ENCODE results near the gene HSD17B12. TPM values are rescaled to one million over a fixed set of nuclear protein-coding genes. Genes with fewer than 3 reads are reported as not detected.

HSD17B12 gene
- total RNA-seq, 1 donor, result 122 TPM

DNA sequence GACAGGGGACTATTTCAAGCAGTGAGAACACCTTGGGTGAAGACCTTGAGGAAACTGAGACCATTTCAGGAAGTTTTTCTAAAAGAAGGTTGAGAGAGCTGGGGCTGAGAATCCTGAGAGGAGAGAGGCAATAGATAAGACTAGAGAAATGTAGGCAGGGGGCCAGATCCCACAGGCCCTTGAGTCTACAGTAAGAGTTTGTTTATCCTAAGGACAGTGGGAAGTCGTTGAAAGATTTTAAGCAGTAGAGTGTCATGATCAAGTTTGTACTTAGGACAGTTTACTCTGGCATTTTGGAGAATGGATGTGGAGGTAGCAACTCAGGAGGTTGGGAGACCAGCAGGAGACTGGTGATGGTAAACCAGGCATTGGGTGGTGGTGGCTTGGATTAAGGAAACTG lies 17.1 kb downstream of the HSD17B12 start:
- peaks cover 10% of the 10 kb centered on the region for H4K20me1 ChIP-seq (ENCODE audit: insufficient read depth, low read length)
- no peak overlapping the region for H3K27ac ChIP-seq (ENCODE audit: low read depth, low read length)
- no peaks in the 10 kb centered on the region for H3K36me3 ChIP-seq (ENCODE audit: insufficient read depth, low read length)
- peaks cover 74% of the 10 kb centered on the region for H3K79me2 ChIP-seq (ENCODE audit: insufficient read depth, low read length)
- DNase-seq (ENCODE audit: insufficient read length, low spot score, missing footprints), result no peak
- H3K27me3 ChIP-seq (ENCODE audit: insufficient read depth, low read length), result no peaks in the 10 kb centered on the region
- H3K4me2 ChIP-seq (ENCODE audit: insufficient read depth, low read length), result no peak overlapping the region
- no peak overlapping the region for H2AFZ ChIP-seq (ENCODE audit: low read length)
- TF ChIP-seq, protein P1, sequence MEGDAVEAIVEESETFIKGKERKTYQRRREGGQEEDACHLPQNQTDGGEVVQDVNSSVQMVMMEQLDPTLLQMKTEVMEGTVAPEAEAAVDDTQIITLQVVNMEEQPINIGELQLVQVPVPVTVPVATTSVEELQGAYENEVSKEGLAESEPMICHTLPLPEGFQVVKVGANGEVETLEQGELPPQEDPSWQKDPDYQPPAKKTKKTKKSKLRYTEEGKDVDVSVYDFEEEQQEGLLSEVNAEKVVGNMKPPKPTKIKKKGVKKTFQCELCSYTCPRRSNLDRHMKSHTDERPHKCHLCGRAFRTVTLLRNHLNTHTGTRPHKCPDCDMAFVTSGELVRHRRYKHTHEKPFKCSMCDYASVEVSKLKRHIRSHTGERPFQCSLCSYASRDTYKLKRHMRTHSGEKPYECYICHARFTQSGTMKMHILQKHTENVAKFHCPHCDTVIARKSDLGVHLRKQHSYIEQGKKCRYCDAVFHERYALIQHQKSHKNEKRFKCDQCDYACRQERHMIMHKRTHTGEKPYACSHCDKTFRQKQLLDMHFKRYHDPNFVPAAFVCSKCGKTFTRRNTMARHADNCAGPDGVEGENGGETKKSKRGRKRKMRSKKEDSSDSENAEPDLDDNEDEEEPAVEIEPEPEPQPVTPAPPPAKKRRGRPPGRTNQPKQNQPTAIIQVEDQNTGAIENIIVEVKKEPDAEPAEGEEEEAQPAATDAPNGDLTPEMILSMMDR (IDR thresholded peaks at IDR 0.05; ENCODE audit: extremely low read depth, low read depth, low read length), result no peak
- H3K4me1 ChIP-seq (ENCODE audit: insufficient read depth, low read length), result no peaks in the 10 kb centered on the region
- H3K9me3 ChIP-seq (ENCODE audit: low read depth, low read length), result no peaks in the 10 kb centered on the region
- no peak overlapping the region for H3K4me3 ChIP-seq (ENCODE audit: insufficient read depth, low read length)

DNA sequence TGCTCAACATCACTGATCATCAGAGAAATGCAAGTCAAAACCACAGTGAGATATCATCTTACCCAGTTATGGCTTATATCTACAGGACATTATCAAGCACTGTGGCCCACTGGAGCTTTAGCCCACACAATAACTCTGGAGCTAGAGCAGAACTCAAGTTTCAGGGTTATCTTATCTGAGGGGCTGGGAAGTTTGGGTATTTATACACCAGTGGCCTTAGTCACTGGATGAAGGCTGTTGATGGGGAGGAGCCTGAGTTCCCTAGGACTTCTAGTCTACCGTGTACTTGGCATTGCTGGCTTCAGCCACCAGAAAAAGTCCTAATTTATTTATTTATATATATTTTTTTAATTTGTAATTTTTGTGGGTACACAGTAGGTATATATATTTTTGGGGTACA lies 19.3 kb downstream of the HSD17B12 start:
- no peak overlapping the region for H3K4me3 ChIP-seq (ENCODE audit: insufficient read depth, low read length)
- no peak for DNase-seq (ENCODE audit: insufficient read length, low spot score, missing footprints)
- H3K4me2 ChIP-seq (ENCODE audit: insufficient read depth, low read length), result no peak overlapping the region
- H3K36me3 ChIP-seq (ENCODE audit: insufficient read depth, low read length), result no peaks in the 10 kb centered on the region
- peaks cover 13% of the 10 kb centered on the region for H4K20me1 ChIP-seq (ENCODE audit: insufficient read depth, low read length)
- no peaks in the 10 kb centered on the region for H3K9me3 ChIP-seq (ENCODE audit: low read depth, low read length)
- no peaks in the 10 kb centered on the region for H3K4me1 ChIP-seq (ENCODE audit: insufficient read depth, low read length)
- peaks cover 67% of the 10 kb centered on the region for H3K79me2 ChIP-seq (ENCODE audit: insufficient read depth, low read length)
- H3K27me3 ChIP-seq (ENCODE audit: insufficient read depth, low read length), result no peaks in the 10 kb centered on the region
- TF ChIP-seq, protein P1 (IDR thresholded peaks at IDR 0.05; ENCODE audit: extremely low read depth, low read depth, low read length), result no peak
- H2AFZ ChIP-seq (ENCODE audit: low read length), result no peak overlapping the region
- no peak overlapping the region for H3K27ac ChIP-seq (ENCODE audit: low read depth, low read length)

GRCh38 chr11:43706631-43707030 lies 26.1 kb downstream of the HSD17B12 start:
- Histone ChIP-seq H3K4me1 (ENCODE audit: insufficient read depth, low read length) (no peaks in the 10 kb centered on the region), H4K20me1 (ENCODE audit: insufficient read depth, low read length) (peaks cover 12% of the 10 kb centered on the region), H3K36me3 (ENCODE audit: insufficient read depth, low read length) (no peaks in the 10 kb centered on the region), H3K9me3 (ENCODE audit: low read depth, low read length) (no peaks in the 10 kb centered on the region), H3K4me3 (ENCODE audit: insufficient read depth, low read length) (no peak overlapping the region), H3K4me2 (ENCODE audit: insufficient read depth, low read length) (no peak overlapping the region), H3K27ac (ENCODE audit: low read depth, low read length) (no peak overlapping the region), H3K27me3 (ENCODE audit: insufficient read depth, low read length) (no peaks in the 10 kb centered on the region), H3K79me2 (ENCODE audit: insufficient read depth, low read length) (peaks cover 51% of the 10 kb centered on the region), H2AFZ (ENCODE audit: low read length) (no peak overlapping the region)
- TF ChIP-seq, protein P1 (IDR thresholded peaks at IDR 0.05; ENCODE audit: extremely low read depth, low read depth, low read length), result no peak
- no peak for DNase-seq (ENCODE audit: insufficient read length, low spot score, missing footprints)

DNA sequence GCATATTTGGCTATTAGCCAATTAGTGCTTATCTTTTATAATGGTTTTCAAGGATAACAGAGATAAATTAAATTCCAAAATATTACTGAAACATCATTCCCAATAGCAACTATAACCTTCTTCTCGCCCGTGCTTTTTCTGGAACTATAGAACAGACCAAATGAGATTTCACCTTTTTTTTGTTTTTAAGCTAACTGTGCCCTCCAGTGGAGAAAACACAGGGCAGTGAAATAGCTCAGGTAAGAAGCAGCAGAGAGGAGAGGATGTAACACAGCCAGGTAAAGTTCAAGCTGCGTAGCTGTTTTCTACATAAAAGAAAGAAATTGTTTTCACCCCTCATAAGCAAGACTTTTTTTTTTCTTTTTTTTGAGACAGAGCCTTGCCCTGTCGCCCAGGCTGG lies 28.2 kb downstream of the HSD17B12 start:
- TF ChIP-seq, protein P1 (IDR thresholded peaks at IDR 0.05; ENCODE audit: extremely low read depth, low read depth, low read length), result peak; percentile 19
- Histone ChIP-seq H3K4me1 (ENCODE audit: insufficient read depth, low read length) (no peaks in the 10 kb centered on the region), H3K27ac (ENCODE audit: low read depth, low read length) (no peak overlapping the region), H3K4me2 (ENCODE audit: insufficient read depth, low read length) (no peak overlapping the region), H3K79me2 (ENCODE audit: insufficient read depth, low read length) (peaks cover 46% of the 10 kb centered on the region), H2AFZ (ENCODE audit: low read length) (no peak overlapping the region), H3K27me3 (ENCODE audit: insufficient read depth, low read length) (no peaks in the 10 kb centered on the region), H3K4me3 (ENCODE audit: insufficient read depth, low read length) (no peak overlapping the region), H4K20me1 (ENCODE audit: insufficient read depth, low read length) (peaks cover 15% of the 10 kb centered on the region), H3K36me3 (ENCODE audit: insufficient read depth, low read length) (no peaks in the 10 kb centered on the region), H3K9me3 (ENCODE audit: low read depth, low read length) (no peaks in the 10 kb centered on the region)
- no peak for DNase-seq (ENCODE audit: insufficient read length, low spot score, missing footprints)

Measured in osteoblast (primary cell).